H1 (cell line): ENCODE data around the gene PWP2. TPM values are rescaled to one million over a fixed set of nuclear protein-coding genes. Genes with fewer than 3 reads are reported as not detected.

Source experiments
- CTCF ChIA-PET: fragments of 300-600 bp; sonication (Branson Sonifier 250); formaldehyde crosslinking; loops from one replicate; lab custom pipeline; 2021; ENCODE audit not compliant: partially characterized antibody; lab: Charles Lee
- POLR2A ChIA-PET: fragments of 300-600 bp; sonication (Branson Sonifier 250); formaldehyde crosslinking; loops from one replicate; lab custom pipeline; 2021; ENCODE audit warnings: inconsistent platforms; ENCODE audit not compliant: partially characterized antibody; lab: Charles Lee
- DNase-seq, 2 experiments: peaks; one replicate each; pipeline versions ENCODE4 v3.0.0 to v3.0.0-alpha.2; 2010 to 2022; ENCODE audit warnings: low spot score in 2 of 2, low read depth in 1 of 2, mixed read lengths in 1 of 2
- FAIRE-seq: peaks from 2 replicates; lab custom pipeline; 2011; peaks lifted over from hg19 to GRCh38; lab: Jason Lieb, UNC
- H2AFZ ChIP-seq: 2 replicates; pipeline ENCODE4 v1.8.1; 2012; ENCODE audit warnings: low read length, inconsistent platforms
- H2AK5ac ChIP-seq: 2 replicates; pipeline ENCODE4 v1.6.1; 2013; ENCODE audit warnings: low read depth, low read length
- H2BK120ac ChIP-seq: replicated peaks from 2 replicates; pipeline ENCODE3; 2013; ENCODE audit warnings: low read depth, low read length, inconsistent platforms
- H2BK12ac ChIP-seq: 2 replicates; pipeline ENCODE4 v1.6.1; 2013; ENCODE audit warnings: low read depth, low read length
- H2BK15ac ChIP-seq: 2 replicates; pipeline ENCODE4 v1.6.1; 2013; ENCODE audit warnings: low read length
- H2BK20ac ChIP-seq: 2 replicates; pipeline ENCODE4 v1.6.1; 2013; ENCODE audit warnings: low read length
- H2BK5ac ChIP-seq: 2 replicates; pipeline ENCODE4 v1.6.1; 2013; ENCODE audit warnings: low read depth, low read length
- H3K14ac ChIP-seq: 2 replicates; pipeline ENCODE4 v1.6.1; 2013; ENCODE audit warnings: inconsistent platforms; ENCODE audit not compliant: insufficient read length
- H3K18ac ChIP-seq: 2 replicates; pipeline ENCODE4 v1.6.1; 2013; ENCODE audit warnings: low read length; ENCODE audit errors: extremely low read depth
- H3K23ac ChIP-seq: 2 replicates; pipeline ENCODE4 v1.6.1; 2013; ENCODE audit warnings: inconsistent platforms; ENCODE audit not compliant: insufficient read length
- H3K23me2 ChIP-seq: 2 replicates; pipeline ENCODE4 v1.6.1; 2013; ENCODE audit warnings: low read depth, low read length
- H3K27ac ChIP-seq: 2 replicates; pipeline ENCODE4 v1.6.1; 2011; ENCODE audit warnings: low read depth, low read length, inconsistent platforms
- H3K27me3 ChIP-seq, 4 experiments: replicated peaks in 1 of 4; 1 replicate in 1 of 4; 2 replicates in 3 of 4; pipeline versions ENCODE4 v1.6.1 to v1.8.1; 2011 to 2013; ENCODE audit warnings: low read length in 3 of 4, mild to moderate bottlenecking in 3 of 4, inconsistent platforms in 2 of 4, mixed read lengths in 2 of 4, moderate library complexity in 1 of 4; ENCODE audit not compliant: control insufficient read depth in 3 of 4, insufficient read depth in 3 of 4; ENCODE audit errors: extremely low read depth in 1 of 4
- H3K36me3 ChIP-seq, 4 experiments: 2 replicates each; pipeline versions ENCODE4 v1.6.1 to v1.8.1; 2011 to 2013; ENCODE audit warnings: mild to moderate bottlenecking in 4 of 4, low read length in 3 of 4, moderate library complexity in 2 of 4, control low read depth in 1 of 4, inconsistent platforms in 1 of 4; ENCODE audit not compliant: insufficient read depth in 4 of 4, control insufficient read depth in 2 of 4
- H3K4ac ChIP-seq: replicated peaks from 2 replicates; pipeline ENCODE3; 2013; ENCODE audit warnings: low read length, low read depth, mixed read lengths, inconsistent platforms; ENCODE audit not compliant: insufficient read length
- H3K4me1 ChIP-seq, 4 experiments: replicated peaks in 1 of 4; 1 replicate in 1 of 4; 2 replicates in 3 of 4; pipeline versions ENCODE4 v1.6.1 to v1.8.1; 2011 to 2013; ENCODE audit warnings: low read length in 3 of 4, inconsistent platforms in 2 of 4, mixed read lengths in 1 of 4; ENCODE audit not compliant: insufficient read depth in 4 of 4, control insufficient read depth in 3 of 4
- H3K4me2 ChIP-seq, 2 experiments: 2 replicates each; pipeline versions ENCODE4 v1.6.1 to v1.8.1; 2011 to 2013; ENCODE audit warnings: low read depth in 2 of 2, low read length in 2 of 2, control low read depth in 1 of 2, inconsistent platforms in 1 of 2, mild to moderate bottlenecking in 1 of 2; ENCODE audit not compliant: insufficient read depth in 1 of 2
- H3K4me3 ChIP-seq, 4 experiments: fragments of 200-600, 300-600 bp in 1 of 4; sonication (generic), shearing (Covaris generic), sonication (Bioruptor Twin) in 1 of 4; 2 replicates each; pipeline versions ENCODE4 v1.5.1 to v1.8.1; 2011 to 2016; ENCODE audit warnings: low read length in 4 of 4, low read depth in 3 of 4, control low read depth in 2 of 4, inconsistent platforms in 2 of 4, mild to moderate bottlenecking in 2 of 4, mixed read lengths in 1 of 4, moderate library complexity in 1 of 4; ENCODE audit not compliant: insufficient read depth in 2 of 4; ENCODE audit errors: extremely low read depth in 1 of 4
- H3K56ac ChIP-seq: replicated peaks from 2 replicates; pipeline ENCODE3; 2013; ENCODE audit warnings: low read depth, mild to moderate bottlenecking, mixed read lengths, low read length, inconsistent platforms; ENCODE audit not compliant: insufficient read length
- H3K79me1 ChIP-seq: 2 replicates; pipeline ENCODE4 v1.6.1; 2013; ENCODE audit warnings: low read depth, low read length, control low read depth
- H3K79me2 ChIP-seq, 2 experiments: 2 replicates each; pipeline versions ENCODE4 v1.6.1 to v1.8.1; 2012 to 2013; ENCODE audit warnings: low read length in 2 of 2, mild to moderate bottlenecking in 2 of 2, inconsistent platforms in 1 of 2; ENCODE audit not compliant: insufficient read depth in 2 of 2, control insufficient read depth in 1 of 2
- H3K9ac ChIP-seq, 4 experiments: replicated peaks in 1 of 4; 1 replicate in 1 of 4; 2 replicates in 3 of 4; pipeline versions ENCODE4 v1.6.1 to v1.8.1; 2011 to 2013; ENCODE audit warnings: low read depth in 3 of 4, low read length in 3 of 4, control low read depth in 2 of 4, mild to moderate bottlenecking in 2 of 4, moderate library complexity in 2 of 4, inconsistent platforms in 1 of 4; ENCODE audit errors: extremely low read depth in 1 of 4
- H3K9me3 ChIP-seq, 2 experiments: 2 replicates each; pipeline versions ENCODE4 v1.6.1 to v1.8.1; 2012 to 2013; ENCODE audit warnings: mild to moderate bottlenecking in 2 of 2, moderate library complexity in 2 of 2, control low read depth in 1 of 2, inconsistent platforms in 1 of 2, low read depth in 1 of 2, low read length in 1 of 2, mixed read lengths in 1 of 2; ENCODE audit not compliant: insufficient read depth in 2 of 2
- H4K20me1 ChIP-seq, 2 experiments: replicated peaks in 1 of 2; 2 replicates each; pipeline versions ENCODE3 to v1.8.1; 2011 to 2013; ENCODE audit warnings: inconsistent platforms in 2 of 2, low read length in 2 of 2, mild to moderate bottlenecking in 1 of 2; ENCODE audit not compliant: insufficient read depth in 2 of 2, control insufficient read depth in 1 of 2
- H4K5ac ChIP-seq: 2 replicates; pipeline ENCODE4 v1.6.1; 2013; ENCODE audit warnings: low read length, low read depth, mixed read lengths, inconsistent platforms; ENCODE audit not compliant: insufficient read length
- H4K8ac ChIP-seq: 2 replicates; pipeline ENCODE4 v1.8.0; 2013; ENCODE audit warnings: mild to moderate bottlenecking, moderate library complexity, low read length, inconsistent platforms; ENCODE audit not compliant: insufficient read depth; ENCODE audit errors: extremely low read depth
- H4K91ac ChIP-seq: replicated peaks from 2 replicates; pipeline ENCODE3; 2013; ENCODE audit warnings: low read length, mixed read lengths, inconsistent platforms; ENCODE audit not compliant: insufficient read length
- BCL11A ChIP-seq, 2 experiments: IDR thresholded peaks; one replicate each; pipeline ENCODE4 v1.6.1; 2011; ENCODE audit warnings: low read depth in 2 of 2, low read length in 2 of 2, mild to moderate bottlenecking in 2 of 2
- CBX5 ChIP-seq: fragments of 300-800, 300-1000 bp; sonication (generic); IDR thresholded peaks from 2 replicates; pipeline ENCODE4 v1.7.1; 2016; ENCODE audit warnings: antibody characterized with exemption, low read length, low read depth
- HDAC2 ChIP-seq, 2 experiments: fragments of 300-600 bp in 1 of 2; sonication (generic) in 1 of 2; IDR thresholded peaks; 2 replicates each; pipeline ENCODE4 v1.6.1; 2011 to 2012; ENCODE audit warnings: low read depth in 2 of 2, low read length in 2 of 2, mild to moderate bottlenecking in 2 of 2, moderate library complexity in 2 of 2, borderline replicate concordance in 1 of 2, inconsistent platforms in 1 of 2
- SAP30 ChIP-seq: fragments of 300-600 bp; sonication (generic); IDR thresholded peaks from 2 replicates; pipeline ENCODE4 v1.7.1; 2012; ENCODE audit warnings: low read length, moderate library complexity, mild to moderate bottlenecking, inconsistent platforms; ENCODE audit not compliant: insufficient read depth, insufficient replicate concordance
- WGBS, 2 experiments: shearing (Covaris generic) in 1 of 2; methylation state at CpG; one replicate each; pipeline versions ENCODE4 v1.1.6 to v1.1.7; 2013 to 2015; ENCODE audit warnings: low lambda C conversion rate in 2 of 2, mixed read lengths in 2 of 2, inconsistent platforms in 1 of 2, low coverage in 1 of 2, missing lambda C conversion rate in 1 of 2; ENCODE audit not compliant: insufficient replicate concordance in 2 of 2, insufficient coverage in 1 of 2, insufficient read length in 1 of 2; ENCODE audit errors: extremely low coverage in 1 of 2, missing lambda C conversion rate in 1 of 2; 5-methylcytosine and 5-hydroxymethylcytosine counted together
- polyA plus RNA-seq, 7 experiments: library from polyadenylated mRNA; depleted of rRNA in 3 of 7; stranded (reverse) in 5 of 7; unstranded in 2 of 7; fragments of >200 nt in 5 of 7; fragments of 200-250 nt in 2 of 7; gene quantifications; 1 replicate in 5 of 7; 2 replicates in 1 of 7; 4 replicates in 1 of 7; pipeline versions ENCODE4 v1.2.1 to v1.2.3, GENCODE V29; 2011 to 2013; ENCODE audit warnings: missing spikeins in 2 of 7, mixed read lengths in 2 of 7
- total RNA-seq: library from RNA; stranded (reverse); fragmentation: NEBNext Ultra II Directional; extraction: Animal tissue kit (Norgen Biotek cat#: 25700); gene quantifications from 2 replicates; pipeline ENCODE4 v1.2.1, GENCODE V29; 2021
- TF ChIP-seq, protein P1 (sequence below): IDR thresholded peaks from 2 replicates; pipeline ENCODE4 v1.6.1; 2011; ENCODE audit warnings: low read depth, mild to moderate bottlenecking, low read length; ENCODE audit not compliant: insufficient read depth

The PWP2 gene
- total and polyA plus RNA-seq, 2 of the 8 experiments (the other 6 are each of a cell fraction or from before 2014, with no cell fraction given) = 4.4 to 6.7 TPM

DNA sequence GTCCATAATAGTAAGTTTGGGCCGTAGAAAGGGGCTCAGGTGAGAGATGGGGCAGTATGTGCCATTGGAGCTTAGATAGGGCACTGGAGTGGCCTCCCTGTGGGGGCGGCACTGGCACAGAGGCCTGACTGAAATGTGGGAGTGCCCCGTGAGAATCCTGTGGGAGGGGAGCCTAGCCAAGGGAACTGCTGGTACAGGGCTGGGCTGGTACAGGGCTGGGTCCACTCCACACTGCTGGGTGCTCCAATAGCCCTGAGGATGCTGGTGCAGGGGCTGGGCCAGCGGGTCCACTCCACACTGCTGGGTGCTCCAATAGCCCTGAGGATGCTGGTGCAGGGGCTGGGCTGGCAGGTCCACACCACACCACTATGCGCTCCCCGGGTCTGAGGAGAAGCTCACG, 44.8 kb upstream of the PWP2 start:
- WGBS, 2 experiments = 89% methylated on average over 6 of the region's 7 CpGs; no CpG with 5 or more reads in 1 of the 2 experiments
- no peak overlapping the region for H2BK12ac ChIP-seq
- H2AK5ac ChIP-seq = no peak overlapping the region
- no peak overlapping the region for H3K14ac ChIP-seq
- CTCF ChIA-PET = interaction anchor here (1.7 kb wide), 1 partner anchor 12 kb away, joined by 6 read pairs; no protein-coding TSS in a partner anchor
- no peaks in the 10 kb centered on the region for H3K27me3 ChIP-seq
- no peak overlapping the region for H3K9ac ChIP-seq
- peaks cover 5 to 10% of the 10 kb centered on the region in 2 experiments for H4K20me1 ChIP-seq
- H3K4me2 ChIP-seq = no peak overlapping the region
- no peak overlapping the region for H3K23ac ChIP-seq
- H4K8ac ChIP-seq = no peak overlapping the region
- TF ChIP-seq BCL11A (IDR thresholded peaks at IDR 0.05; ENCODE audit: low read depth in 2 of 2, low read length in 2 of 2) = no peak
- TF ChIP-seq HDAC2 (IDR thresholded peaks at IDR 0.05; ENCODE audit: borderline replicate concordance in 1 of 2, low read depth in 2 of 2, low read length in 2 of 2) = no peak
- no peak for TF ChIP-seq CBX5
- TF ChIP-seq, protein P1, sequence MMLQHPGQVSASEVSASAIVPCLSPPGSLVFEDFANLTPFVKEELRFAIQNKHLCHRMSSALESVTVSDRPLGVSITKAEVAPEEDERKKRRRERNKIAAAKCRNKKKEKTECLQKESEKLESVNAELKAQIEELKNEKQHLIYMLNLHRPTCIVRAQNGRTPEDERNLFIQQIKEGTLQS = no peak
- no peak for TF ChIP-seq SAP30
- TF ChIP-seq, all 59 proteins: peak for 0
- Histone ChIP-seq H2BK15ac (no peak overlapping the region), H3K36me3 (peaks cover 5 to 39% (median 16%) of the 10 kb centered on the region in 4 experiments; a peak in 4 of 8 replicates), H3K79me1 (peaks cover 2% of the 10 kb centered on the region; the same call in 1 of the 2 replicates), H2BK20ac (no peak overlapping the region), H3K9me3 (no peaks in the 10 kb centered on the region), H3K18ac (no peak overlapping the region), H3K4me1 (no peaks in the 10 kb centered on the region), H4K91ac (no peak overlapping the region), H2BK5ac (no peak overlapping the region), H2AFZ (no peak overlapping the region), H3K56ac (no peak overlapping the region), H3K4ac (no peak overlapping the region), H3K23me2 (no peaks in the 10 kb centered on the region; the same call in 1 of the 2 replicates), H3K4me3 (no peak overlapping the region), H4K5ac (no peak overlapping the region), H3K79me2 (no peaks in the 10 kb centered on the region), H3K27ac (no peak overlapping the region), H2BK120ac (no peak overlapping the region)
- DNase-seq (no peak), FAIRE-seq (no peak)
- POLR2A ChIA-PET = interaction anchor here (0.7 to 1.6 kb wide), 2 partner anchors 11 to 24 kb away, joined by 3 to 4 read pairs; no protein-coding TSS in a partner anchor
